ENCODE results near the gene NKX3-2.

Gene NKX3-2

DNA sequence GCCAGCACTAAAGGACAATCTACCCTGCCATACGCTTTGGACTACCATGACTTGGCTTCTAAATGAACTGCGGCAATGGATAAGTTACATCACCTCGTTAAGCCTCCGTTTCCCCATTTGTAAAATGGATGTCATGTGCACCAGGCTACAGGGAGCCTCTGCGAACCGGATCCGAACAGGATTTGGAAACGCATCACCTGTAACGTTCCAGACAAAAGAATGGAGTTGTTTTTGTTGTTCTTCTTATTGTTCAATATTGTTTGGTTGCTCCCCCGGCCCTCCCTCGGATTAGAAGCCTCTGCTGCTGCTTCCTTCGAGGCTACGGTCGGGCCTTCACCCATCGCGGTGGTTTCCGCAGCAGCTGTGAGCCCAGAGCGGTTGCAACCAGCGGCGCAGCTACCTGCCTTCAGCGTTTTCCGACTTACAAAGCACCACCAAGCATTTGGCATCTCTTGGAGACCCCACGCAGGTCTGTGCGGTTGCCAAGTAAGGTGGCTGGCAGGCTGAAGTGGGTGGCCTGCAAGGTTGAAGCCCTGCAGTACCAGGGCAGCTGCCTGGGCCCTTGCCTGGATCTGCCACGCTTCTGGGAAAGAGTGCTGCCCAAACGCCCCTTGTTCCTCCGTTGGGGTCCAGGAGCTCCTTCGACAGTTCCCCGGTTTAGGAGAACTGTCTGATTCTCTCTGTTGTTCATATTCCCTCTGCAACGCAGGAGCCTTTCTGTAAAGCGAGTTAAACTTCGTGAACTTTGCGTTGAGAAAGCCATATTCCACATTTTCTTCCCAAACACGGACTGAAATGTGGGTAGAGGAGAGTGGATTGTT, 7.1 kb downstream of the NKX3-2 start:
- Histone ChIP-seq H3K4me2 (no peak overlapping the region), H3K9me3 (replicated peaks in 1 of 11) (peaks cover 45 to 72% (median 58%) of the 10 kb centered on the region in 11 experiments), H3K27ac (no peak overlapping the region), H3K4me3 (peak overlapping the region in 3 of 10 experiments; percentile 5 to 26 (median 8); a peak in 1 of 20 replicates), H3K36me3 (no peaks in the 10 kb centered on the region), H4K20me1 (peaks cover 0 to 80% (median 54%) of the 10 kb centered on the region in 11 experiments; a peak in 17 of 22 replicates), H3K4me1 (peaks cover 5 to 13% (median 6%) of the 10 kb centered on the region in 10 experiments; a peak in 12 of 20 replicates), H3K9ac (no peak overlapping the region), H3K27me3 (peaks cover 99 to 100% (median 100%) of the 10 kb centered on the region in 11 experiments)
- no peak for TF ChIP-seq Cebpa-rat (IDR thresholded peaks at IDR 0.05)

DNA sequence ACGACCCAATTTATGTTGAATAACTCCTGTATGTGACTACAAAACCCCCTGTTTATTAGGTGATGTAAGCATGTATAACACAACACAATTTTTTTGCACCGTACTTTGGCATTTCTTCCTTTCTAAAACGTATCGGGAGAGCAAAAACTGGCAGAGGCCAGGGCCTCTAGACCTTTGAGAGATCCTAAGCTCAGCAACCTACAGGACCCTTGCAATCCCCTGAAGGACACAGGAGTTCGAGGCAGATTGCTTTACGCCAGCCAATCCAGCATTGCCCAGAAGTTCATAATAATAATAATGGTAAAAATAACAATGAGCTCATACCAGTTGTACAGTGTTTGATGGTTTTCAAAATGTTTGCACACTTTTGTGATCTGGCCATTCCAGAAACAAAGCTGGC, 7.7 kb downstream of the NKX3-2 start:
- TF ChIP-seq Cebpa-rat (IDR thresholded peaks at IDR 0.05) = no peak
- H3K27me3 ChIP-seq = peaks cover 99 to 100% (median 100%) of the 10 kb centered on the region in 11 experiments

DNA sequence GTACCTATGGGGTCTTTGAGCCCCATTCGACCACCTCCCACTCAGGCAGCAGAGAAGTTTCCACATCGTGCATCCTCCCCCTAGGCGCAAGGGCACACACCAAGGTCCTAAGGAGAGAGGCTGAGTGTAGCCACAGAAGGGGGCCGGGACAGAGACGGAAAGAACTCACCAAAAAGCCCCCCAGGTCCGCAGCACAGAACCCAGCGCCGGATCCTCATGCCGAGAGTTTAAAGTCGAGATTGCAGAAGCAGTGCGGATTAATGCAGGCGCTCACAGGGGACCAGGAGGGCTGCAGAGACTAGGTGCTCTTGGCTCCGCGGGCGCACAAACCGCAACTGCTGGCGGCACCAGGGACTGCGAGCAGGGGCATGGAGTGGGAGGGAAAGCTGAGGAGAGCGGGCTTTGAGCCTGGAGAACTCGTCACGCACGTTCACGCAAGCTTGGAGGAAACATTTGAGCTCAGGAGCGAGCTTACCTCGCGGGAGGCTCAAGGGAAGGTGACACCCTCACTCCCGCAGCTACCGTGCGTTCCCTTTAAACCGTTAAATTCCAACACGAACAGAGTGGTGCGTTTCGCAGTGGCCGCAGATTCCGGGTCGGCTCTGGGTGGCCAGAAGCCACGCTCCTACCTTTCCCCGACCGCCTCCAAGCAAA, 8.5 kb downstream of the NKX3-2 start:
- H3K4me2 ChIP-seq = no peak overlapping the region
- H4K20me1 ChIP-seq = peaks cover 0 to 80% (median 51%) of the 10 kb centered on the region in 11 experiments; a peak in 17 of 22 replicates
- peaks cover 0 to 5% (median 0%) of the 10 kb centered on the region in 10 experiments; a peak in 2 of 20 replicates for H3K4me1 ChIP-seq
- H3K27me3 ChIP-seq = peaks cover 99 to 100% (median 100%) of the 10 kb centered on the region in 11 experiments
- H3K27ac ChIP-seq = no peak overlapping the region
- H3K9ac ChIP-seq = no peak overlapping the region
- H3K9me3 ChIP-seq (replicated peaks in 1 of 11) = peaks cover 43 to 73% (median 60%) of the 10 kb centered on the region in 11 experiments
- no peak for TF ChIP-seq Cebpa-rat (IDR thresholded peaks at IDR 0.05)
- no peaks in the 10 kb centered on the region for H3K36me3 ChIP-seq
- H3K4me3 ChIP-seq = no peak overlapping the region

More for the DNA sequence above, 7.7 kb downstream of the NKX3-2 start:
- no peak overlapping the region for H3K4me2 ChIP-seq
- H4K20me1 ChIP-seq = peaks cover 0 to 78% (median 53%) of the 10 kb centered on the region in 11 experiments; a peak in 17 of 22 replicates
- H3K9ac ChIP-seq = no peak overlapping the region
- H3K9me3 ChIP-seq (replicated peaks in 1 of 11) = peaks cover 43 to 66% (median 53%) of the 10 kb centered on the region in 11 experiments
- no peak overlapping the region for H3K27ac ChIP-seq
- H3K4me3 ChIP-seq = no peak overlapping the region
- H3K4me1 ChIP-seq = peaks cover 0 to 7% (median under 1%) of the 10 kb centered on the region in 10 experiments; a peak in 7 of 20 replicates
- no peaks in the 10 kb centered on the region for H3K36me3 ChIP-seq

DNA sequence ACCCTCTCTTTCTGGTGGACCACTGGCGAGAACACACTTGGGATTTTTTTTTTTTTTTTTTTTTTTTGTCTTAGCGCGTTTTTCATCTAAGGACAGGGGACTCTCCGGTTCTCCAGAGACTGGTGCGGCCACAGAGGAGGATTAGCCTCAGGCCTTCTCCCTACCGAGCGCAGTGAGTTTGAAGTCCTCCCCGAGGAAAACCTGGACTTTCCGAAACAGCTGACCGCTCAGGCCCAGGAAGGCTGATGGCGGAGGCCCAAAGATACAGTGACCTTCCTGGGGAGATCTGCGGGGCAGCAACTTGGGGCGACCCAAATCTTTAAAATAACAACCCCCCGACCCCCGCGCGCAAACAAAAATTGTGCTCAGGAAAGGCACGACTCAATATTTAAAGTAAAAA, 9.2 kb downstream of the NKX3-2 start:
- peaks cover 0 to 5% (median 0%) of the 10 kb centered on the region in 10 experiments; a peak in 2 of 20 replicates for H3K4me1 ChIP-seq
- H4K20me1 ChIP-seq = peaks cover 0 to 80% (median 48%) of the 10 kb centered on the region in 11 experiments; a peak in 17 of 22 replicates
- H3K27ac ChIP-seq = no peak overlapping the region
- peaks cover 99 to 100% (median 100%) of the 10 kb centered on the region in 11 experiments for H3K27me3 ChIP-seq
- H3K4me3 ChIP-seq = no peak overlapping the region; a peak in 1 of 20 replicates
- no peak overlapping the region for H3K4me2 ChIP-seq
- H3K36me3 ChIP-seq = no peaks in the 10 kb centered on the region
- no peak for TF ChIP-seq Cebpa-rat (IDR thresholded peaks at IDR 0.05)
- H3K9me3 ChIP-seq (replicated peaks in 1 of 11) = peaks cover 43 to 80% (median 61%) of the 10 kb centered on the region in 11 experiments
- H3K9ac ChIP-seq = no peak overlapping the region

DNA sequence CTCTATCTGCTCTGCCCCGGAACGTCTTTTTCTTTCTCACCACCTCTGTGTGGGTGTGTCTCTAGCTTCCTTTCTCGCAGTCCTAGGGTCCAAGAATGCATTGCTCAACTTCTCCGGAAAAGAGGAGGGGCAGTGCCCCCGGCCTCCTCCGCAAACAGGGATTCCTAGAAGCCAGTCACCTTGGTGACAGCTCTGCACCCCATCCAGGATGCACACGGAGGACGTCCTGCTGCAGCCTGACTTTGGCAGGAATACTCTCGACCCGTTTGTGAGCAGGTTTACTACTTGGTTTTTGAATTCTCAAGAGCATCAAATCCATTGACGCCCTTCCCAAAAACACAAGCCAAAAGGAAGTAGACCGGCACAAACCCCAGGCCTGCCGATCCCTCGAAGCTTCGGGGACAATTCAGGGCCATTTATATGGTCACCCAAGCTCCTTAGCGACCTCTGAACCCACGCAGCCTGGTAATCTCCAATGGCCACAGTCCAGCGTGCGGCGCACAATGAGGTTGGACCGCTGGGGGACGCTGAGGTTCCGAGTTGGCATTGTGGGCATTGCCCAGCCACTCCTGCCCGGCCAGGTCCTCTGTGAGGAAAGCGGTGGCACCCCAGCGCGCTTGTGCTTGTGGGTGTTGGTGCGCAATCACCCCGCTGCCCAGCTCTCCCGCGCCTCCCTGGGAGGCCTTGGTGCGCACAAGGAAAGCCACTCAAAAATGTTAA, 9.8 kb downstream of the NKX3-2 start:
- Histone ChIP-seq H3K4me2 (no peak overlapping the region), H3K4me3 (no peak overlapping the region; a peak in 1 of 20 replicates), H3K27me3 (peaks cover 99 to 100% (median 100%) of the 10 kb centered on the region in 11 experiments), H3K9me3 (replicated peaks in 1 of 11) (peaks cover 41 to 80% (median 57%) of the 10 kb centered on the region in 11 experiments), H3K9ac (no peak overlapping the region), H3K27ac (no peak overlapping the region), H3K4me1 (peaks cover 0 to 5% (median 0%) of the 10 kb centered on the region in 10 experiments; a peak in 2 of 20 replicates), H3K36me3 (no peaks in the 10 kb centered on the region), H4K20me1 (peaks cover 0 to 74% (median 42%) of the 10 kb centered on the region in 11 experiments; a peak in 17 of 22 replicates)
- TF ChIP-seq Cebpa-rat (IDR thresholded peaks at IDR 0.05) = no peak

DNA sequence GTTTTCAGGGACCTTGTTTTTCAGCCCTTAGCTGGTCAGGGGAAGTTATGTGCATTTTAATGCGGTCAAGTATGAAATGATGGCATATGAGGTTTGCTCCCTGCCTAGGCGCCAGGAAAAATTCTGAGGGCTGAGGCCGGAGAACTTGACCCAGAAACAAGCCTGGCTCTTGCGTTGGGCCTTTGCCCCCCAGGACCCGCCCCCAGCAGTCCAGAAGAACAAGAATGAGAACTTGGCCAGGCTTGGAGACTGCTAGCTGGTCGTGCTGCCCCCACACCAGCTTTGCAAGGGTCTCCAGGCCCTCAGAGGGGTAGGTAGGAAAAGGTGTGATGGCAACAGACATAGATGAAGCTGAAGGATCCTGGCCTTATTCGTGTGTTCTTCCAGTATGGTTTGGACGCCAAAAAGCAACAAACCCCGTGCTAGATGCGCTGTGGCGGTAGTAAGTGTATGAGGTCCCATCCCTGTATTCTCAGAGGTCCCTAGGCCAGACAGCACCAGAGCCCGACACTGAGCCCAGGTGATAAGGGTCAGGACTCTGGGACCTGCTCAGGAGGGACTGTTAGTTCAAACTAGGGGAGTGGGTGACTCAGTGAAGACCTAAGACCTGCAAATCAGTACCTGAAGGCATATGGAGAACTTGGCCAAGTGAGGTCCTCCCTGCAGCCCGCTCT, 10.5 kb downstream of the NKX3-2 start:
- no peak overlapping the region for H3K27ac ChIP-seq
- H3K4me1 ChIP-seq = peaks cover 0 to 5% (median 4%) of the 10 kb centered on the region in 10 experiments; a peak in 13 of 20 replicates
- H3K27me3 ChIP-seq = peaks cover 99 to 100% (median 100%) of the 10 kb centered on the region in 11 experiments
- H4K20me1 ChIP-seq = peaks cover 0 to 67% (median 37%) of the 10 kb centered on the region in 11 experiments; a peak in 16 of 22 replicates
- no peak overlapping the region for H3K4me2 ChIP-seq
- no peaks in the 10 kb centered on the region for H3K36me3 ChIP-seq
- no peak for TF ChIP-seq Cebpa-rat (IDR thresholded peaks at IDR 0.05)
- H3K4me3 ChIP-seq = no peak overlapping the region
- no peak overlapping the region for H3K9ac ChIP-seq
- H3K9me3 ChIP-seq (replicated peaks in 1 of 11) = peaks cover 43 to 80% (median 60%) of the 10 kb centered on the region in 11 experiments

DNA sequence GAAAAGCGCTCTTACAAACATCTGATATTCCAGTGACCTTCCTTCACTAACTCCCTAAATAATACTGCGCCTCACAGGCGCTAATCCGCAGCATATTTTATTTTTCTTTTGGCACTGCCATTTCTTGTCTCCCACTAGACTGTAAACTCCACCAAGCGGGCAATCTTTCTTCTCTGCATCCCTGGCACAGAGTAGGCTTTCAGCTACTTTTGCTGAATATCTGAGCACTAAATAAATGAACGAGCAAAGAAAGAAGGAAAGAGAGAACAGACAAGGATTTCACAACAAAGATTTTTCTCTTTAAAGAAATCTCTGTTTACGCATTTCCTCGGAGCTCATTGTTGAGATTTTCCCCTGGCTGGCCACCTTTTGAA, 12.7 kb downstream of the NKX3-2 start:
- Histone ChIP-seq H3K9me3 (replicated peaks in 1 of 11) (peaks cover 21 to 72% (median 48%) of the 10 kb centered on the region in 11 experiments), H3K27ac (no peak overlapping the region), H3K9ac (no peak overlapping the region), H3K4me2 (no peak overlapping the region), H3K4me1 (peaks cover 16 to 23% (median 18%) of the 10 kb centered on the region in 10 experiments), H4K20me1 (peaks cover 0 to 67% (median 26%) of the 10 kb centered on the region in 11 experiments; a peak in 13 of 22 replicates), H3K36me3 (no peaks in the 10 kb centered on the region), H3K27me3 (peaks cover 99 to 100% (median 100%) of the 10 kb centered on the region in 11 experiments), H3K4me3 (no peak overlapping the region)
- TF ChIP-seq Cebpa-rat (IDR thresholded peaks at IDR 0.05) = no peak
